ENCODE measurements around the gene DNAH10. TPM values are rescaled to one million over a fixed set of nuclear protein-coding genes. Genes with fewer than 3 reads are reported as not detected.

The DNAH10 gene
- total and polyA plus RNA-seq, 10 of the 15 experiments (the other 5 are each of a cell fraction or from before 2014, with no cell fraction given) = 0.01 to 0.32 (median 0.06) TPM

DNA sequence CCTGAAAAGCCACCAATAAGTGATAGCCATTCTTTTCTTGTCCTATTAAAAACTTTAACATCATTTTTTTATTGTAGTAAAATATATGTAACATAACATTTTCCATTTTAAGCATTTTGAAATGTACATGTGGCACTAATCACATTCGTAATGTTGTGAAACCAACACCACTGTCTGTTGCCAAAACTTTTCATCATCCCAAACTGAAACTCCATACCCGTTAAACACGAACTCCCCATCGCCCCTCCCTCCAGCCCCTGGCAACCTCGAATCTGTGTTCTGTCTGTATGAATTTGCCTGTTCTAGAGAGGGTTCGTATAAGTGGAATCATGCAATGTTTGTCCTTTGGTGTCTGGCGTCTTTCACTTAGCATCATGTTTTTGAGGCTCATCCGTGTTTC lies 134.7 kb downstream of the DNAH10 start:
- Histone ChIP-seq H3K79me2 (ENCODE audit: control insufficient read depth, insufficient read depth, low read length) (no peaks in the 10 kb centered on the region), H2AFZ (ENCODE audit: control insufficient read depth, low read depth, low read length) (no peak overlapping the region), H3K4me1 (ENCODE audit: control insufficient read depth, insufficient read depth, low read length) (no peaks in the 10 kb centered on the region), H3K9ac (ENCODE audit: control insufficient read depth, insufficient read depth, low read length) (no peak overlapping the region), H3K4me2 (ENCODE audit: control insufficient read depth, insufficient read depth) (no peak overlapping the region), H3K27me3 (replicated peaks in 1 of 2; ENCODE audit: control insufficient read depth in 2 of 2, insufficient read depth in 2 of 2, low read length in 1 of 2) (no peaks in the 10 kb centered on the region; a peak in 2 of 4 replicates), H3K4me3 (no peak overlapping the region), H3K36me3 (ENCODE audit: control insufficient read depth in 2 of 2, insufficient read depth in 2 of 2, low read length in 1 of 2) (no peaks in the 10 kb centered on the region), H4K20me1 (ENCODE audit: control insufficient read depth, insufficient read depth) (no peaks in the 10 kb centered on the region), H3K9me3 (replicated peaks; ENCODE audit: control insufficient read depth, insufficient read depth, low read length) (no peaks in the 10 kb centered on the region), H3K27ac (ENCODE audit: control insufficient read depth, insufficient read depth) (no peak overlapping the region)
- BruUV-seq (replicated peaks) = no TSS peak
- no peak for TF ChIP-seq ZNF24 (IDR thresholded peaks at IDR 0.05)
- TF ChIP-seq, protein P1, sequence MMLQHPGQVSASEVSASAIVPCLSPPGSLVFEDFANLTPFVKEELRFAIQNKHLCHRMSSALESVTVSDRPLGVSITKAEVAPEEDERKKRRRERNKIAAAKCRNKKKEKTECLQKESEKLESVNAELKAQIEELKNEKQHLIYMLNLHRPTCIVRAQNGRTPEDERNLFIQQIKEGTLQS (IDR thresholded peaks at IDR 0.05; ENCODE audit: borderline replicate concordance, extremely low read depth, low read depth, low read length) = no peak
- TF ChIP-seq IKZF2 (IDR thresholded peaks at IDR 0.05) = no peak
- no peak for TF ChIP-seq NFYA (IDR thresholded peaks at IDR 0.05; ENCODE audit: borderline replicate concordance, low read depth, low read length)
- TF ChIP-seq, protein P2, sequence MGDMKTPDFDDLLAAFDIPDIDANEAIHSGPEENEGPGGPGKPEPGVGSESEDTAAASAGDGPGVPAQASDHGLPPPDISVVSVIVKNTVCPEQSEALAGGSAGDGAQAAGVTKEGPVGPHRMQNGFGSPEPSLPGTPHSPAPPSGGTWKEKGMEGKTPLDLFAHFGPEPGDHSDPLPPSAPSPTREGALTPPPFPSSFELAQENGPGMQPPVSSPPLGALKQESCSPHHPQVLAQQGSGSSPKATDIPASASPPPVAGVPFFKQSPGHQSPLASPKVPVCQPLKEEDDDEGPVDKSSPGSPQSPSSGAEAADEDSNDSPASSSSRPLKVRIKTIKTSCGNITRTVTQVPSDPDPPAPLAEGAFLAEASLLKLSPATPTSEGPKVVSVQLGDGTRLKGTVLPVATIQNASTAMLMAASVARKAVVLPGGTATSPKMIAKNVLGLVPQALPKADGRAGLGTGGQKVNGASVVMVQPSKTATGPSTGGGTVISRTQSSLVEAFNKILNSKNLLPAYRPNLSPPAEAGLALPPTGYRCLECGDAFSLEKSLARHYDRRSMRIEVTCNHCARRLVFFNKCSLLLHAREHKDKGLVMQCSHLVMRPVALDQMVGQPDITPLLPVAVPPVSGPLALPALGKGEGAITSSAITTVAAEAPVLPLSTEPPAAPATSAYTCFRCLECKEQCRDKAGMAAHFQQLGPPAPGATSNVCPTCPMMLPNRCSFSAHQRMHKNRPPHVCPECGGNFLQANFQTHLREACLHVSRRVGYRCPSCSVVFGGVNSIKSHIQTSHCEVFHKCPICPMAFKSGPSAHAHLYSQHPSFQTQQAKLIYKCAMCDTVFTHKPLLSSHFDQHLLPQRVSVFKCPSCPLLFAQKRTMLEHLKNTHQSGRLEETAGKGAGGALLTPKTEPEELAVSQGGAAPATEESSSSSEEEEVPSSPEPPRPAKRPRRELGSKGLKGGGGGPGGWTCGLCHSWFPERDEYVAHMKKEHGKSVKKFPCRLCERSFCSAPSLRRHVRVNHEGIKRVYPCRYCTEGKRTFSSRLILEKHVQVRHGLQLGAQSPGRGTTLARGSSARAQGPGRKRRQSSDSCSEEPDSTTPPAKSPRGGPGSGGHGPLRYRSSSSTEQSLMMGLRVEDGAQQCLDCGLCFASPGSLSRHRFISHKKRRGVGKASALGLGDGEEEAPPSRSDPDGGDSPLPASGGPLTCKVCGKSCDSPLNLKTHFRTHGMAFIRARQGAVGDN (IDR thresholded peaks at IDR 0.05) = no peak
- no peak for TF ChIP-seq NRF1 (conservative IDR thresholded peaks at IDR 0.05; ENCODE audit: low read depth, low read length)
- TF ChIP-seq MYB (IDR thresholded peaks at IDR 0.05; ENCODE audit: borderline replicate concordance, low read depth, low read length) = no peak
- no peak for TF ChIP-seq RUNX3 (IDR thresholded peaks at IDR 0.05; ENCODE audit: low read length)
- TF ChIP-seq BMI1 (IDR thresholded peaks at IDR 0.05; ENCODE audit: borderline replicate concordance) = no peak
- TF ChIP-seq ZNF217 (IDR thresholded peaks at IDR 0.05) = no peak
- TF ChIP-seq, protein P3, sequence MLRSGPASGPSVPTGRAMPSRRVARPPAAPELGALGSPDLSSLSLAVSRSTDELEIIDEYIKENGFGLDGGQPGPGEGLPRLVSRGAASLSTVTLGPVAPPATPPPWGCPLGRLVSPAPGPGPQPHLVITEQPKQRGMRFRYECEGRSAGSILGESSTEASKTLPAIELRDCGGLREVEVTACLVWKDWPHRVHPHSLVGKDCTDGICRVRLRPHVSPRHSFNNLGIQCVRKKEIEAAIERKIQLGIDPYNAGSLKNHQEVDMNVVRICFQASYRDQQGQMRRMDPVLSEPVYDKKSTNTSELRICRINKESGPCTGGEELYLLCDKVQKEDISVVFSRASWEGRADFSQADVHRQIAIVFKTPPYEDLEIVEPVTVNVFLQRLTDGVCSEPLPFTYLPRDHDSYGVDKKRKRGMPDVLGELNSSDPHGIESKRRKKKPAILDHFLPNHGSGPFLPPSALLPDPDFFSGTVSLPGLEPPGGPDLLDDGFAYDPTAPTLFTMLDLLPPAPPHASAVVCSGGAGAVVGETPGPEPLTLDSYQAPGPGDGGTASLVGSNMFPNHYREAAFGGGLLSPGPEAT (IDR thresholded peaks at IDR 0.05; ENCODE audit: low read depth) = no peak
- TF ChIP-seq SMAD5 (IDR thresholded peaks at IDR 0.05; ENCODE audit: low read depth) = no peak
- CTCF ChIA-PET = no interaction called here
- FAIRE-seq (no peak), ATAC-seq (no peak), DNase-seq (ENCODE audit: low read depth, low spot score) (no peak)
- in situ Hi-C loops (cut with MboI) = no loop called here
- intact Hi-C loops (cut with micrococcal nuclease; ENCODE audit: unreplicated experiment) = no loop called here
- POLR2A ChIA-PET = no interaction called here
- WGBS (ENCODE audit: insufficient coverage, insufficient replicate concordance, low lambda C conversion rate, missing lambda C conversion rate) = 47% methylated on average over 8 of the region's 8 CpGs
- SMC1A ChIA-PET (ENCODE audit: uncharacterized antibody, unreplicated experiment) = no interaction called here
- RAD21 ChIA-PET (ENCODE audit: unreplicated experiment) = no interaction called here
